C4-2B (cell line): Measurements from ENCODE around the gene CD99.

Experiments
- ZFX ChIP-seq: fragments of 450-650 bp; IDR thresholded peaks from 2 replicates; pipeline ENCODE4 v1.6.1; 2017
- TF ChIP-seq, protein P1 (sequence below): fragments of 450-650 bp; conservative IDR thresholded peaks from 2 replicates; pipeline ENCODE4 v1.5.1; 2017; ENCODE audit warnings: mild to moderate bottlenecking

DNA sequence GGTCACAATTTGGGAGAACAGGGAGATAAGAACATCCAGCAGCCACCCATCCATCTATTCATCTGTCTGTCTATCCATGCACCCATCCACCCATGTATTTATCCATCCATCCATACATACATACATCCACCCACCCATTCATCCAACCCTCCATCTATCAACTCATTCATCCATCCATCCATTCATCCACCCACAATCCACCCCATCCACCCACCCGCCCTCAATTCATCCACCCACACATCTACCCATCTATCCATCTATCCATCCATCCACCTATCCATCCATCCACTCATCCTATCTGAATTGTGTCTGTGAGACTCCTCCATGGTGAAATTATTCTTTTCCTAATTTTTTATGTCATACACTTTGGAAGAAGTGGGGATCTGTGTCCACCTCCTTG, 6.8 kb upstream of the CD99 start:
- no peak for TF ChIP-seq ZFX
- TF ChIP-seq, protein P1, sequence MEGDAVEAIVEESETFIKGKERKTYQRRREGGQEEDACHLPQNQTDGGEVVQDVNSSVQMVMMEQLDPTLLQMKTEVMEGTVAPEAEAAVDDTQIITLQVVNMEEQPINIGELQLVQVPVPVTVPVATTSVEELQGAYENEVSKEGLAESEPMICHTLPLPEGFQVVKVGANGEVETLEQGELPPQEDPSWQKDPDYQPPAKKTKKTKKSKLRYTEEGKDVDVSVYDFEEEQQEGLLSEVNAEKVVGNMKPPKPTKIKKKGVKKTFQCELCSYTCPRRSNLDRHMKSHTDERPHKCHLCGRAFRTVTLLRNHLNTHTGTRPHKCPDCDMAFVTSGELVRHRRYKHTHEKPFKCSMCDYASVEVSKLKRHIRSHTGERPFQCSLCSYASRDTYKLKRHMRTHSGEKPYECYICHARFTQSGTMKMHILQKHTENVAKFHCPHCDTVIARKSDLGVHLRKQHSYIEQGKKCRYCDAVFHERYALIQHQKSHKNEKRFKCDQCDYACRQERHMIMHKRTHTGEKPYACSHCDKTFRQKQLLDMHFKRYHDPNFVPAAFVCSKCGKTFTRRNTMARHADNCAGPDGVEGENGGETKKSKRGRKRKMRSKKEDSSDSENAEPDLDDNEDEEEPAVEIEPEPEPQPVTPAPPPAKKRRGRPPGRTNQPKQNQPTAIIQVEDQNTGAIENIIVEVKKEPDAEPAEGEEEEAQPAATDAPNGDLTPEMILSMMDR = no peak
